Measurements from ENCODE around the gene MEIS2. TPM values are rescaled to one million over a fixed set of nuclear protein-coding genes. Genes with fewer than 3 reads are reported as not detected.

Gene MEIS2
- total RNA-seq, 1 donor from 2014 or later: 9.1 TPM

DNA sequence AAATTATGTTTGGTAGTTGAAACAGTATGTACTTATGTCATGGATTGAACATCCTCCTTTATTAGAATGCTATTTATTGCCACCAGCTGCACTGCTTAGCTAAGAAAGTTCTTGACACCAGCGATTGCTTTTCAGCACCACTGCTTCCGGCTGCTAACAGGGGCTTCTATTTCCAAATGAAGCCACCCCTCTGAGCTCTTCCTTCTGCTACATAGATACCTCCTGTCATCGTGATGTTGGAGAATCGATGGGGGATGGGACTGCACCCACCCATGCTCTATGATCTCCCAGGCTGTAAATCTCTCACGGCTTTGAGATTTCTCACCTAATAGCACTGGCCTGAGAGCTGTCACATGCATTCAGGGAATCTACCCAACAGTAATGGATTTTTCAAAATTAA is 259.2 kb downstream of the MEIS2 start:
- no peak for ATAC-seq
- no peak for DNase-seq (ENCODE audit: low spot score)

All from left lobe of liver (tissue), 2 donors.